ENCODE measurements around the gene C2CD4B. TPM values are rescaled to one million over a fixed set of nuclear protein-coding genes. Genes with fewer than 3 reads are reported as not detected.

Gene C2CD4B
- polyA plus RNA-seq, 1 donor (not counting 4 experiments of a cell fraction or from before 2014, with no cell fraction given), result not detected

GRCh38 chr15:62186578-62186977, 21.5 kb upstream of the C2CD4B start:
- FAIRE-seq, result no peak
- Histone ChIP-seq H3K27me3 (ENCODE audit: control insufficient read depth, extremely low read depth, insufficient read depth, low read length) (no peaks in the 10 kb centered on the region), H4K20me1 (ENCODE audit: control insufficient read depth, extremely low read depth, insufficient read depth, low read length) (no peaks in the 10 kb centered on the region), H3K4me3 (ENCODE audit: control insufficient read depth in 2 of 3, extremely low read depth in 1 of 3, insufficient read depth in 2 of 3, low read depth in 1 of 3, low read length in 3 of 3) (no peak overlapping the region), H3K9me3 (ENCODE audit: control insufficient read depth, low read depth, low read length) (no peaks in the 10 kb centered on the region), H3K4me1 (ENCODE audit: control insufficient read depth, extremely low read depth, insufficient read depth, low read length) (no peaks in the 10 kb centered on the region), H2AFZ (ENCODE audit: control insufficient read depth, low read length) (no peak overlapping the region), H3K4me2 (ENCODE audit: control insufficient read depth, extremely low read depth, insufficient read depth, low read depth, low read length) (no peak overlapping the region), H3K36me3 (ENCODE audit: control insufficient read depth in 2 of 2, extremely low read depth in 1 of 2, insufficient read depth in 2 of 2, low read length in 2 of 2) (no peaks in the 10 kb centered on the region), H3K27ac (ENCODE audit: control insufficient read depth, insufficient read depth, low read length) (no peak overlapping the region), H3K9ac (ENCODE audit: control insufficient read depth, extremely low read depth, insufficient read depth, low read length) (no peak overlapping the region), H3K79me2 (ENCODE audit: control insufficient read depth, insufficient read depth, low read length) (no peaks in the 10 kb centered on the region), H3K9me1 (ENCODE audit: control insufficient read depth, extremely low read depth, insufficient read depth, low read length) (no peaks in the 10 kb centered on the region)
- TF ChIP-seq EZH2 (IDR thresholded peaks at IDR 0.05; ENCODE audit: low read length) (no peak), CTCF (optimal IDR thresholded peaks at IDR 0.05 in 1 of 3, IDR thresholded peaks at IDR 0.05 in 1 of 3, conservative IDR thresholded peaks at IDR 0.05 in 1 of 3; ENCODE audit: extremely low read depth in 1 of 3, insufficient read depth in 2 of 3, low read length in 3 of 3) (no peak)
- dilution Hi-C loops (cut with MboI; ENCODE audit: extremely low pct_ligation_motif_present, low sequenced_read_pairs), result no loop called here
- no peak for DNase-seq (ENCODE audit: low read depth, low spot score)

- H3K9ac ChIP-seq (ENCODE audit: control insufficient read depth, extremely low read depth, insufficient read depth, low read length), result no peak overlapping the region
- dilution Hi-C loops (cut with MboI; ENCODE audit: extremely low pct_ligation_motif_present, low sequenced_read_pairs), result no loop called here
- no peak for FAIRE-seq
- H3K9me1 ChIP-seq (ENCODE audit: control insufficient read depth, extremely low read depth, insufficient read depth, low read length), result no peaks in the 10 kb centered on the region
- H3K27me3 ChIP-seq (ENCODE audit: control insufficient read depth, extremely low read depth, insufficient read depth, low read length), result no peaks in the 10 kb centered on the region
- no peaks in the 10 kb centered on the region for H3K36me3 ChIP-seq (ENCODE audit: control insufficient read depth in 2 of 2, extremely low read depth in 1 of 2, insufficient read depth in 2 of 2, low read length in 2 of 2)
- H3K4me2 ChIP-seq (ENCODE audit: control insufficient read depth, extremely low read depth, insufficient read depth, low read depth, low read length), result no peak overlapping the region
- TF ChIP-seq EZH2 (IDR thresholded peaks at IDR 0.05; ENCODE audit: low read length), result no peak
- TF ChIP-seq CTCF (optimal IDR thresholded peaks at IDR 0.05 in 1 of 3, IDR thresholded peaks at IDR 0.05 in 1 of 3, conservative IDR thresholded peaks at IDR 0.05 in 1 of 3; ENCODE audit: extremely low read depth in 1 of 3, insufficient read depth in 2 of 3, low read length in 3 of 3), result no peak
- no peaks in the 10 kb centered on the region for H3K4me1 ChIP-seq (ENCODE audit: control insufficient read depth, extremely low read depth, insufficient read depth, low read length)
- no peaks in the 10 kb centered on the region for H3K79me2 ChIP-seq (ENCODE audit: control insufficient read depth, insufficient read depth, low read length)
- H3K4me3 ChIP-seq (ENCODE audit: control insufficient read depth in 2 of 3, extremely low read depth in 1 of 3, insufficient read depth in 2 of 3, low read depth in 1 of 3, low read length in 3 of 3), result no peak overlapping the region
- no peaks in the 10 kb centered on the region for H4K20me1 ChIP-seq (ENCODE audit: control insufficient read depth, extremely low read depth, insufficient read depth, low read length)
- no peak overlapping the region for H2AFZ ChIP-seq (ENCODE audit: control insufficient read depth, low read length)
- no peak for DNase-seq (ENCODE audit: low read depth, low spot score)
- H3K9me3 ChIP-seq (ENCODE audit: control insufficient read depth, low read depth, low read length), result no peaks in the 10 kb centered on the region
- no peak overlapping the region for H3K27ac ChIP-seq (ENCODE audit: control insufficient read depth, insufficient read depth, low read length)
Observed at GRCh38 chr15:62183130-62183529, 18.0 kb upstream of the C2CD4B start.
